GM23248 (cell line): ENCODE measurements around the gene PSMG1.

ENCODE experiments used
- EZH2 ChIP-seq: fragments of 200-600 bp; sonication (generic); IDR thresholded peaks from 2 replicates; pipeline ENCODE4 v1.6.1; 2018; ENCODE audit warnings: antibody characterized with exemption, mild to moderate bottlenecking; ENCODE audit not compliant: insufficient read depth, poor library complexity, severe bottlenecking
- EZH2phosphoT487 ChIP-seq: fragments of 200-600 bp; sonication (generic); IDR thresholded peaks from 2 replicates; pipeline ENCODE4 v1.6.1; 2018; ENCODE audit warnings: antibody characterized with exemption, moderate library complexity, mild to moderate bottlenecking, low read depth; ENCODE audit not compliant: insufficient read depth

DNA sequence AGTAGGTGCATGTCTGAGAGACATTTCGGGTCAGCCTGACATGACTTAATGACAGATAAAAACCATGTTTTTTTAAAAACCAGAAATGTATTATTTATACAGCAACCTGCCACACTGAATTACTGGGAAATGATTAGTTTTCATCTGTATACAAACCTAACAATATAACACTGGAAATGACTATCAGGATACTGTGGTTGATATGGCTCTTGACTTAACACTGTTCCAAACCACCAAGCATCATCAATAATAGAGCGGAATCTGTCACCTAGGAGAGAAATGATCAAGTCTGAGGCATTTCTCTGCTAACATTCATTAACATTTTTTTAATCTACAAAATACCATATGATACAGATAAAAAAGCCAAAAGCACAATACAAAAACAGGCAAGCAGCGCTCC is 41.7 kb upstream of the PSMG1 start:
- TF ChIP-seq EZH2phosphoT487 (no peak), EZH2 (no peak)
